Parietal lobe (tissue), 2 donors: Measurements from ENCODE around the gene SLC3A2. TPM values are rescaled to one million over a fixed set of nuclear protein-coding genes. Genes with fewer than 3 reads are reported as not detected.

ENCODE experiments used
- small RNA-seq: library from RNA; depleted of rRNA; stranded (forward); fragments of <200 nt; gene quantifications from one replicate; pipeline ENCODE3, GENCODE V24; 2014; ENCODE audit warnings: low replicate concordance
- total RNA-seq: library from RNA; depleted of rRNA; stranded (reverse); fragments of >200 nt; gene quantifications from one replicate; pipeline ENCODE4 v1.2.3, GENCODE V29; 2014

The SLC3A2 gene
- total RNA-seq, result 76.7 TPM

DNA sequence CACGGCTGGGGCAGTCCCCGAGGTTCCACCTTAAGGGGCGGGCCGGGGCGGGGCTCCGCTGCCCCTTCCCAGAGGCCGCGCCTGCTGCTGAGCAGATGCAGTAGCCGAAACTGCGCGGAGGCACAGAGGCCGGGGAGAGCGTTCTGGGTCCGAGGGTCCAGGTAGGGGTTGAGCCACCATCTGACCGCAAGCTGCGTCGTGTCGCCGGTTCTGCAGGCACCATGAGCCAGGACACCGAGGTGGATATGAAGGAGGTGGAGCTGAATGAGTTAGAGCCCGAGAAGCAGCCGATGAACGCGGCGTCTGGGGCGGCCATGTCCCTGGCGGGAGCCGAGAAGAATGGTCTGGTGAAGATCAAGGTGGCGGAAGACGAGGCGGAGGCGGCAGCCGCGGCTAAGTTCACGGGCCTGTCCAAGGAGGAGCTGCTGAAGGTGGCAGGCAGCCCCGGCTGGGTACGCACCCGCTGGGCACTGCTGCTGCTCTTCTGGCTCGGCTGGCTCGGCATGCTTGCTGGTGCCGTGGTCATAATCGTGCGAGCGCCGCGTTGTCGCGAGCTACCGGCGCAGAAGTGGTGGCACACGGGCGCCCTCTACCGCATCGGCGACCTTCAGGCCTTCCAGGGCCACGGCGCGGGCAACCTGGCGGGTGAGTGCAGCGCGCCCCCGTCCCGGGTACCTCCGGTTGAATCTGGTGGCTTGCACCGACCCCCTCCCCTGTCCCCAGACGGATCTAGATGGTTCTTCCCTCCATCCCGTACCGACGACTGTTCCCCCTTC, at the start of gene SLC3A2:
Gene SLC3A2, plus strand, starts transcription at position 94 of the 776 bp plus-strand sequence. Its CDS starts 128 bp downstream, at position 222.

DNA sequence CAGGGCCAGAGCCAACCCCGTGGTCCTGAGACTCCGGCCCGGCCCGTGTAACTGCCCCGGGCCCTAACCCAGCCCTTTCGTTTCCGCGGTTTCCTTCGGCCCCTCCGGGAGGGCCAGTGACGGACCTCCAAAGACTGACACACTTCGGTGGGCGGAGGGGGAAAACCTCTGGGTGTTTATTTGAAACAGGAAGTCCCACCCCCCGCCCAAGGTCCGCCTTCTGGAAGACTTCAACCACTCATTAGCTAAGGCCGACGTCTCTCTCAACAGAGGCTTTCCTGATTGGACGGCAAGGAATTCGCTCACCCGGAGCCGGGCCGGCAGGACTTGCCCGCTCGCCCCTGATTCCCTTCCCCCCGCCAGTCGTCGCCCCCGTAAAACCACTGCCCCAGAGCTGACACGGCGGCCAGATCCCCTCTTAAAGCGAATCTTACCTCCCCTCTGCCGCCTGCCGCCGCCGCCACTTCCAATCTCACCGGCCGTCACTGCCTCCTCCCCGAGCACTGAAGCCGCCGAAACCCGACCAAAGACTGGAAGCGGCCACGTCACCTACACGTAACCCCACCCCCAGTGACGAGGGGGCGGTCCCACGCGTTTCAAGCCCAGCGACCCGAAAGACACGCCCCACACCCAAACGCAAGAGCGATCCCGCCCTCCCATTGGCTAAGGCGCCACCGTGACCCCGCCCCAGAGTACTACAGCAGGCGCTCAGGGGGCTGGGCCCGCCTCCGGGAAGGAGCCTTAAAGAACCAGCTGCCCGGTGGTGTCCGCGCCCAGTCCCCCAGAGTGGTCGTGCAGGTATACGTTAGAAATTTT, 49.0 kb upstream of the SLC3A2 start, which contains the start of gene STX5:
Gene STX5, minus strand, starts transcription at position 532 of the 816 bp plus-strand sequence. CDS start 808 bp downstream, outside the sequence.

DNA sequence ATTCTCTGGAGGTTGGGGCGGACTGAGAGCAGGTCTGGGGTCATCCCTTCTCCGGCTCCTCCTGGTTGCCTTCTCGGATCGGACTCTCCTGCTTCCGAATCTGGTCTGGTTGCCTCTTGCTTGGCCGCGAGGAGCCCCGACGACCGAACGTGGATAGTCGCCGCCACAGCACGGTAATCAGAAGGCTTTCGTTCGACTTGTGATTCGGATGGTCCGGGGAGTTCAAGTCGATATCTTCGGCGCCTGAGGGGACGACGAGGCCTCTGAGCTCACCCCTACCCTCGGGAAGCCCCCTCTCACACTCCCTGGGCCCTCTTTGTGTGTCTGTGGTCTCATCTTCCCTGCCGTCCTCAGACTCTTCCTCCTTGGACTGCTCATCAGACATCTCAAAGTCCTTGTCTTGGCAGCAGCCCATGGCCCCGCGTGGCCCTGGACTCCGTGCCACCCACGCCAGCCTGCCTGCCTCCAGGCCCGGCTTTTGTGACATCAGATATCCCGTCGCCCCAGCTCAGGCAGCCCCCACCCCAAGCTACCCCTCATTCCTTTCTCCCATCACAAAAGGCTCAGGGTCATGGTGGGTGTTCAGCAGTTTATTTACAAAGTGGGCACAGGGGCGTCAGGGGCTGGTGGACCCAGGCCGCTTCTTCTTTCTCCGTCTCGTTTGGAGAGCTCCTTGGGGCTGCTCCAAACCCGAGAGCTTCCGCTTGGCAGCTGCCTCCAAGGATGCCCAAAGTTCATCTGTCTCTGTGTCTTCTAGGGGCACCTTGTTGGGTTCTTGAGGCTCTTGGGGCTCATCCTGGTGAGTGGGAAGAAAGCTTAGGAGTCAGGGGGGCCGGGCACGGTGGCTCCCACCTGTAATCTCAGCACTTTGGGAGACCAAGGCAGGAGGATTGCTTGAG, 48.1 kb upstream of the SLC3A2 start, which contains the start of gene TEX54:
Gene TEX54, minus strand, starts transcription at position 506 of the 899 bp plus-strand sequence.

DNA sequence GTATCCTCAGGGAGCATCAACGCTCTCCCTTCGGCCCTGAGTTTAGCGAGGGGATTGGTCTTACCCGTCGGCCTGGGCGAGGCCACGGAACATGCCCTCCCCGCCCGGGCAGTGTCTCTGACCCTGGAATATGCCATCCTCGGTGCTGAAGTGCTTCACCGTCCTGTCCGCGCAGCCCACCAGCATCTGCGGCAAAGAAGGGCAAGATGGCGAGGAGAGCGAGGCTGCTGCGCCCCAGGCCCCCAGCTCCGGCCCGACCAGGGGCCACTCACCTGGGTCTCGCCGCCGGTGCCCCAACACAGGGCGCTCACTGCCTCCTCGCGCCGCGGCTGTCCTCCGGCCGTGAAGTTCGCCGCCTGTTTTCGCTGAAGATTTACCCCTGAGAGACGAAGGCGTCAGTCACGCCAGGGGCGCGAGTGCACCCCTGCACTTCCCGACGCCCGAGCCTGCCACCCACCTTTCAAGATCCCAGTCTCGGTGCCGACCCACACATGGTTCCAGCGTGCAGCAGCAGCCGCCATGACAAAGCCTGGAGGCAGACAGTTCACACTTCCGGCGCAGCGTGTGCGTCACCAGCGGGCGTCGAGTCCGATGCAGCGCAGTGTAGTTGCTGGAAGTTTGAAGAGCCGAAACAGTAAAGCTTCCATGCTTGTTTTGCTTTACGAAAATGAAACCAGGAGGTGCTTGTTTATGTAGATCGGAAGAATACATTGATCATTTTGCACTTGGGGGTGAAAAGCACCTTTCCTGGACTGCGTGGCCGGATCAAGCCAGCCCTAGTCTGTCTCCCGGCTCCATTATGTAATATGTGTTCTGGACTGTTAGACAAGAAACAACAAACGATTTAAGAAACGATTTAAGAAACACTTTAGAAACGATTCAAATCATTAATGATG, 41.4 kb upstream of the SLC3A2 start, which contains the start of gene WDR74:
Gene WDR74, minus strand, starts transcription at position 541 of the 896 bp plus-strand sequence. Its CDS starts 20 bp downstream, at position 521.

DNA sequence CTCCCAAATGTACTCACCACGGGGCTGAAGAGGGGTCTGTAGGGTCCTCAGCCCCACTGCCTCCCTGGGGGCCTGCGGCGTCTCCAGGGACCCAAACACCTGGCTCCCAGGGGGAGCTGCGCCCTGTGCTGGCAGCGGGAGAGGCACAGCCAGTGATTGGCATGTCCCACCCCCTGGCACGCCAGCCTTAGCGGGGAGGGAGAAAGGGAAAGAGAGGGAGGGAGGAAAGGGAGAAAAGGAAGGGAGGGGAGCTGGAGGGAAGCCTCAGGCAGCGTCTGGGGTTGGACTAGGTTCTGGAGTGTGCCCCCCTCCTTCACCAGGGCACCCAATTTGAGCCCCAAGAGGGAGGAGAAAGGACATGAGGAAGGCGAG, 40.5 kb downstream of the SLC3A2 start, which contains the start of gene CHRM1:
Gene CHRM1, minus strand, starts transcription at position 163 of the 372 bp plus-strand sequence. CDS start 10,263 bp downstream, outside the sequence.

Small RNA genes within 50 kb of the gene (small RNA-seq; reads per million reads assigned to genes)
- not detected for gene RF00099
- not detected for gene RN7SL259P
- not detected for gene SNORD22
- gene SNORD26, result not detected
- gene SNORD27, result not detected
- not detected for gene SNORD28
- gene SNORD30, result 129 reads per million, percentile 96 among the genes with 10 or more reads in this experiment

Other genes starting within 250 kb of the SLC3A2 start
- gene GANAB, start 234.3 kb upstream of the SLC3A2 start, total RNA-seq, result 64.8 TPM
- gene INTS5, start 227.6 kb upstream of the SLC3A2 start, total RNA-seq, result 16.3 TPM
- 19.7 TPM for gene C11orf98, start 215.7 kb upstream of the SLC3A2 start, total RNA-seq
- 8.8 TPM for gene CSKMT, start 215.6 kb upstream of the SLC3A2 start, total RNA-seq
- 4.1 TPM for gene UQCC3, start 209.2 kb upstream of the SLC3A2 start, total RNA-seq
- gene LBHD1, start 208.6 kb upstream of the SLC3A2 start, total RNA-seq, result 5.6 TPM
- gene UBXN1, start 201.8 kb upstream of the SLC3A2 start, total RNA-seq, result 85.1 TPM
- 0.31 TPM for gene LRRN4CL, start 191.4 kb upstream of the SLC3A2 start, total RNA-seq
- gene BSCL2, start 173.5 kb upstream of the SLC3A2 start, total RNA-seq, result 102 TPM
- gene GNG3, start 173.2 kb upstream of the SLC3A2 start, total RNA-seq, result 28.8 TPM
- 30.0 TPM for gene HNRNPUL2, start 153.4 kb upstream of the SLC3A2 start, total RNA-seq
- 28.2 TPM for gene TTC9C, start 152.4 kb upstream of the SLC3A2 start, total RNA-seq
- 13.8 TPM for gene ZBTB3, start 126.7 kb upstream of the SLC3A2 start, total RNA-seq
- 60.1 TPM for gene POLR2G, start 119.3 kb upstream of the SLC3A2 start, total RNA-seq
- gene TAF6L, start 109.5 kb upstream of the SLC3A2 start, total RNA-seq, result 16.0 TPM
- gene TMEM179B, start 93.5 kb upstream of the SLC3A2 start, total RNA-seq, result 22.8 TPM
- 15.7 TPM for gene TMEM223, start 88.9 kb upstream of the SLC3A2 start, total RNA-seq
- gene NXF1, start 75.5 kb upstream of the SLC3A2 start, total RNA-seq, result 33.2 TPM
- 40.1 TPM for gene STX5, start 48.8 kb upstream of the SLC3A2 start, total RNA-seq
- gene TEX54, start 48.1 kb upstream of the SLC3A2 start, total RNA-seq, result not detected
- gene WDR74, start 41.3 kb upstream of the SLC3A2 start, total RNA-seq, result 45.7 TPM
- gene CHRM1, start 40.5 kb downstream of the SLC3A2 start, total RNA-seq, result 12.8 TPM
- 1.3 TPM for gene SLC22A6, start 104.1 kb downstream of the SLC3A2 start, total RNA-seq
- gene SLC22A8, start 134.9 kb downstream of the SLC3A2 start, total RNA-seq, result not detected